Transverse colon (tissue), 4 donors: ENCODE measurements around the gene SMAD3. TPM values are rescaled to one million over a fixed set of nuclear protein-coding genes. Genes with fewer than 3 reads are reported as not detected.
A peak's percentile ranks its signal among the peaks of the same experiment; 100 is the strongest.

Source experiments
- DNase-seq: peaks from one replicate; pipeline ENCODE4 v3.0.0-alpha.2; 2019
- H3K27ac ChIP-seq, 4 donors: fragments of 200-600 bp; sonication (generic); 2 replicates each; pipeline ENCODE4 v1.5.1; 2016 to 2018; ENCODE audit warnings: inconsistent platforms in 4 of 4
- H3K27me3 ChIP-seq: fragments of 200-600 bp; sonication (generic); 2 replicates; pipeline ENCODE4 v1.5.1; 2017; ENCODE audit warnings: inconsistent platforms
- H3K36me3 ChIP-seq, 4 donors: fragments of 200-600 bp; sonication (generic); 2 replicates each; pipeline ENCODE4 v1.5.1; 2017 to 2019; ENCODE audit warnings: inconsistent platforms in 4 of 4
- H3K4me1 ChIP-seq, 4 donors: fragments of 200-600 bp; sonication (generic); 2 replicates each; pipeline ENCODE4 v1.5.1; 2017 to 2020; ENCODE audit warnings: inconsistent platforms in 4 of 4
- H3K4me3 ChIP-seq, 4 donors: fragments of 200-600 bp; sonication (generic); 1 replicate in 1 of 4; 2 replicates in 3 of 4; pipeline versions ENCODE4 v1.5.1 to v1.6.1; 2017 to 2019; ENCODE audit warnings: inconsistent platforms in 4 of 4
- H3K9me3 ChIP-seq, 2 donors: fragments of 200-600 bp; sonication (generic); 2 replicates each; pipeline ENCODE4 v1.5.1; 2017 to 2019; ENCODE audit warnings: inconsistent platforms in 2 of 2
- EP300 ChIP-seq: sonication (generic); formaldehyde crosslinking; IDR thresholded peaks from one replicate; pipeline ENCODE4 v1.6.1; 2017; ENCODE audit warnings: antibody characterized with exemption, low read depth
- POLR2A ChIP-seq: fragments of 450-650 bp; IDR thresholded peaks from one replicate; pipeline ENCODE4 v1.6.1; 2016; ENCODE audit warnings: antibody characterized with exemption, mild to moderate bottlenecking, moderate library complexity
- POLR2AphosphoS5 ChIP-seq, 3 donors: sonication (generic); formaldehyde crosslinking; IDR thresholded peaks; one replicate each; pipeline ENCODE4 v1.6.1; 2016; ENCODE audit warnings: antibody characterized with exemption in 3 of 3
- WGBS, 2 donors: methylation state at CpG; one replicate each; pipeline ENCODE4 v1.1.5; 2018; ENCODE audit warnings: low coverage in 1 of 2; 5-methylcytosine and 5-hydroxymethylcytosine counted together
- in situ Hi-C, 4 donors: fragments of 200-750 bp; cut with MboI; loops; one replicate each; pipeline versions ENCODE4 v1.15.0 to v1.15.1; 2017; ENCODE audit warnings: low sequenced_read_pairs in 3 of 4, low pct_ligation_motif_present in 1 of 4, low pct_unique_long_range_greater_than_20kb in 1 of 4
- intact Hi-C: fragments of 100-400 bp; cut with DNase I; formaldehyde crosslinking; loops from one replicate; pipeline ENCODE4 v1.15.1; 2023; ENCODE audit warnings: low total_unique reads
- total RNA-seq, 4 donors: library from RNA; depleted of rRNA; stranded (reverse); fragments of >200 nt; gene quantifications; one replicate each; pipeline ENCODE4 v1.1.0, GENCODE V29; 2016
- TF ChIP-seq, protein P1 (sequence below), 5 experiments: fragments of 200-600 bp in 3 of 5; fragments of 450-650 bp in 2 of 5; sonication (generic) in 3 of 5; IDR thresholded peaks; 1 replicate in 2 of 5; 2 replicates in 3 of 5; pipeline ENCODE4 v1.5.1; 2016 to 2017; ENCODE audit warnings: antibody characterized with exemption in 5 of 5, inconsistent platforms in 3 of 5, mild to moderate bottlenecking in 2 of 5, moderate library complexity in 1 of 5

Gene SMAD3
- 10 to 100 TPM; 30.9 to 65.1 (median 57.0) TPM for total RNA-seq

DNA sequence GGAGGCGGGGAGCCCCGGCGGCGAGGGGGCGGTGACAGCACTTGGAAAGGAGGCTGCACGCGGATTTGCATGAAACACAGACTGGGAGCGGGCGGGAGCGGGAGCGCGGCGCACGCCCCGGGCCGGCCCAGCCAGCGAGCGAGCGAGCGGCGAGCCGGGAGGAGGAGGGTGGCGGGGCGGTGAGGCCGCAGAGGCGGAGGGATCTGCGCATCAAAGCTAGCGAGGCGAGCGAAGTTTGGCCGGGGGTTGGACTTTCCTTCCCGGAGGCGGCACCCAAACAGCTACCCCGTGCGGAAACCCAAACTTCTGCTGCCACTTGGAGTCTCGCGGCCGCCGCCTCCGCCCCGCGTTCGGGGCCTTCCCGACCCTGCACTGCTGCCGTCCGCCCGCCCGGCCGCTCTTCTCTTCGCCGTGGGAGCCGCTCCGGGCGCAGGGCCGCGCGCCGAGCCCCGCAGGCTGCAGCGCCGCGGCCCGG is at the start of gene SMAD3:
Gene SMAD3 (plus strand): TSS at position 72 of the 475 bp plus-strand sequence. CDS start 553 bp downstream, outside the sequence.
- Histone ChIP-seq H3K36me3 (no peaks in the 10 kb centered on the region), H3K4me1 (peaks cover 40 to 72% (median 50%) of the 10 kb centered on the region in 4 donors), H3K9me3 (no peaks in the 10 kb centered on the region), H3K27ac (peak within 1 kb of the TSS; percentile 92 to 96 (median 94)), H3K27me3 (no peaks in the 10 kb centered on the region), H3K4me3 (peak within 1 kb of the TSS; percentile 41 to 90 (median 78))
- DNase-seq: peak; percentile 93
- in situ Hi-C loops: loop anchor here in 1 of 4 donors (10.0 kb wide), 1 partner anchor 189 kb away; the partner anchor contains the start of genes AAGAB and IQCH
- 0% methylated on average over 39 of the region's 63 CpGs; no CpG with 5 or more reads in 1 of the 2 donors for WGBS, 2 donors
- peak; percentile 81 for TF ChIP-seq POLR2A
- TF ChIP-seq EP300: no peak
- TF ChIP-seq POLR2AphosphoS5 (IDR thresholded peaks at IDR 0.05): peak; percentile 80 to 90 (median 86)
- TF ChIP-seq, protein P1, sequence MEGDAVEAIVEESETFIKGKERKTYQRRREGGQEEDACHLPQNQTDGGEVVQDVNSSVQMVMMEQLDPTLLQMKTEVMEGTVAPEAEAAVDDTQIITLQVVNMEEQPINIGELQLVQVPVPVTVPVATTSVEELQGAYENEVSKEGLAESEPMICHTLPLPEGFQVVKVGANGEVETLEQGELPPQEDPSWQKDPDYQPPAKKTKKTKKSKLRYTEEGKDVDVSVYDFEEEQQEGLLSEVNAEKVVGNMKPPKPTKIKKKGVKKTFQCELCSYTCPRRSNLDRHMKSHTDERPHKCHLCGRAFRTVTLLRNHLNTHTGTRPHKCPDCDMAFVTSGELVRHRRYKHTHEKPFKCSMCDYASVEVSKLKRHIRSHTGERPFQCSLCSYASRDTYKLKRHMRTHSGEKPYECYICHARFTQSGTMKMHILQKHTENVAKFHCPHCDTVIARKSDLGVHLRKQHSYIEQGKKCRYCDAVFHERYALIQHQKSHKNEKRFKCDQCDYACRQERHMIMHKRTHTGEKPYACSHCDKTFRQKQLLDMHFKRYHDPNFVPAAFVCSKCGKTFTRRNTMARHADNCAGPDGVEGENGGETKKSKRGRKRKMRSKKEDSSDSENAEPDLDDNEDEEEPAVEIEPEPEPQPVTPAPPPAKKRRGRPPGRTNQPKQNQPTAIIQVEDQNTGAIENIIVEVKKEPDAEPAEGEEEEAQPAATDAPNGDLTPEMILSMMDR (IDR thresholded peaks at IDR 0.05): no peak
- intact Hi-C loops: loop anchor here (5.0 to 10.0 kb wide), 2 partner anchors 42 to 119 kb away; no protein-coding TSS in a partner anchor

GRCh38 chr15:67017311-67017710 is 48.1 kb upstream of the SMAD3 start:
- in situ Hi-C loops: no loop called here
- TF ChIP-seq, protein P1 (IDR thresholded peaks at IDR 0.05): no peak
- TF ChIP-seq POLR2AphosphoS5 (IDR thresholded peaks at IDR 0.05) (no peak), EP300 (no peak)
- Histone ChIP-seq H3K4me3 (no peak overlapping the region), H3K27me3 (no peaks in the 10 kb centered on the region), H3K4me1 (no peaks in the 10 kb centered on the region), H3K9me3 (no peaks in the 10 kb centered on the region), H3K27ac (no peak overlapping the region), H3K36me3 (no peaks in the 10 kb centered on the region)
- intact Hi-C loops: no loop called here
- no peak for DNase-seq
- 68 to 80% methylated on average over 4 of the region's 4 CpGs for WGBS, 2 donors

DNA sequence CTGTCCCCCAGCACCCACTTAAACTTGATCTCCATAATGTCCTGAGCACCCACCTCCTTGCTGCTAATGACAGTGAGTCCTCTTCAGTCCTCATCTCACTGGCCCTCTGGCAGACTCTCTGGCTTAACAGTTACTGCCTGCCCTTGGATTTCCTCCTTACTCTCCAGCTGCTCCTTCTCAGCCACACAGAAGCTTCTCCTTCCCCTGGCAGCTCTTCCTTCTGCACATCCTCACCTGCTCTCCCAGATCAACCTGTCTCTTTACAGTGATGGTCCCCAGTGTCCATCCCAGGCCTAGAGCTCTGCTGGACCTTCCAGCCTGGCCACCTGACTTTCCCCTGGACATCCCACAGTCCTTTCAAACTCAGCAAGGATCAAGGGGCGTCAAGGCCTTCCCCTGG is 47.4 kb upstream of the SMAD3 start:
- intact Hi-C loops: no loop called here
- Histone ChIP-seq H3K27me3 (no peaks in the 10 kb centered on the region), H3K27ac (no peak overlapping the region), H3K9me3 (no peaks in the 10 kb centered on the region), H3K4me3 (no peak overlapping the region), H3K4me1 (no peaks in the 10 kb centered on the region), H3K36me3 (no peaks in the 10 kb centered on the region)
- WGBS, 2 donors: 88% methylated on average over 1 of the region's 1 CpG; no CpG with 5 or more reads in 1 of the 2 donors
- TF ChIP-seq, protein P1 (IDR thresholded peaks at IDR 0.05): no peak
- TF ChIP-seq POLR2AphosphoS5 (IDR thresholded peaks at IDR 0.05): no peak
- TF ChIP-seq EP300: no peak
- TF ChIP-seq POLR2A: no peak
- no peak for DNase-seq
- in situ Hi-C loops: no loop called here

DNA sequence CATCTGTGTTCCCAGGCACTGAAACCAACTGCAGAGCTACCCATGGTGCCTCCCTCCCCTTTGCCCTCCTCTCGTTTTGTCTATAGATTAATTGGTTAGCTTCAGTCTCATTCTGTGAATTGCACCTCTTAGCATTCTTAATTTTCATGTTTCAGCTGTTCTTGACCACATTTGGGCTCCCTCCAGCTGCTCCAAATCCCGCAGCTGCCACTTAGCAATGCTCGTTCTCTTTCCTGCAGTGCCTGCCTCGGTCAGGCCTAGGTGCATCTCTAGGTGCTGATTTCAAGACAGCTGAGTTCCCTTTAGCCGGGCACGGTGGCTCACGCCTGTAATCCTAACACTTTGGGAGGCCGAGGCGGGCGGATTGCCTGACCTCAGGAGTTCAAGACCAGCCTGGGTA is 47.0 kb upstream of the SMAD3 start:
- in situ Hi-C loops (no loop called here), intact Hi-C loops (no loop called here)
- DNase-seq: no peak
- H3K4me1 ChIP-seq: peaks cover 0 to under 1% (median 0%) of the 10 kb centered on the region in 4 donors
- H3K4me3 ChIP-seq: no peak overlapping the region
- H3K27me3 ChIP-seq: no peaks in the 10 kb centered on the region
- WGBS, 2 donors: 80 to 84% methylated on average over 1 to 10 of the region's 10 CpGs
- TF ChIP-seq, protein P1 (IDR thresholded peaks at IDR 0.05): no peak
- TF ChIP-seq POLR2AphosphoS5 (IDR thresholded peaks at IDR 0.05): no peak
- TF ChIP-seq EP300: no peak
- no peak for TF ChIP-seq POLR2A
- H3K27ac ChIP-seq: no peak overlapping the region
- H3K9me3 ChIP-seq: no peaks in the 10 kb centered on the region
- no peaks in the 10 kb centered on the region for H3K36me3 ChIP-seq
